HG03520 (cell line): Measurements from ENCODE around the gene PSMA1.
A peak's percentile ranks its signal among the peaks of the same experiment; 100 is the strongest.
"Not testable (repeated sequence)": the region's sequence is repeated elsewhere in the genome, so short reads cannot be mapped to it uniquely, and the experiment has no call there.

Experiments
- ATAC-seq: cut with Tn5 transposase; IDR thresholded peaks from one replicate; pipeline ENCODE4 v1.9.1; 2021; ENCODE audit warnings: mild to moderate bottlenecking, moderate library complexity; ENCODE audit not compliant: unreplicated experiment

Gene PSMA1

DNA sequence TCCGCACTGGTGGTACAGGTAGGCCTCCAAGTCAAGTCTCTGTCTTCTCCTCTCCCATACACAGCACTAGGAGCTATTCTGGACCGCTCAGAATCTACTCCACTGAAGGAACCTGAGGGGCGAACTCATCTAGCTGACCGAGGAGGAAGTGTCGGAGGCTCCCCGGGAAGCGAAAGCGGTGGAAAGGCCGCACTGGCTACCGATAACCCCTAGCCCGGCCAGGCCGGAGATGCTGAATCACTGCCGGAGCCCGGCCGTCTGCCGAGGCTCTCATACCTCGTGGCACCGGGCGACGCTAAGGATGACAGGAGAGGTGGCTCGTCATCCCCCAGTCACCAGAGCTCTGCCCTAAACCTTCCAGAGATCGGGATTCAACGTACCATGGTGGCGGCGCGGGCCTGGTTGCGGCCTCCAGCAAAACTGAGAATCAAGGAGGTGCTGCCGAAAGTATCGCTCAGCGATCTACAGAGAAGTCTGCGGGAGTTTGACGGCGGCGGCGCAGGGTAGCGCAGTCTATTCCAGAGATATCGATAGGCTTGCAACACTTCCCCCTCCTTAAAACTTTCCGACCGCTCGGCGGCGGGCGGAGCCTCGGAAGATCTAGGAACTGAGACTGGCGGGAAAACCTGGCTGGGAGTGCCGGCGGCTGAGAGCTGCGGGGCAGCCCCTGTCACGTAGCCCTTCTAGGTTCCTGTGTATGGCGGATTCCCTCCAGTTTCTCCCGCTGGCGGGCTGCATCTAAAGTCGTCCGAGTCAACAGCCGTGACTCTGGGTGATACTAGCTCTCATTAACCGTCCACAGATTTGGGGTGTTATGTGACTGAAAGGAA lies at the start of gene PSMA1:
Gene PSMA1 (minus strand): TSS at position 470 of the 830 bp plus-strand sequence. CDS start 87 bp downstream, at position 383.
- peak; percentile 91 for ATAC-seq

DNA sequence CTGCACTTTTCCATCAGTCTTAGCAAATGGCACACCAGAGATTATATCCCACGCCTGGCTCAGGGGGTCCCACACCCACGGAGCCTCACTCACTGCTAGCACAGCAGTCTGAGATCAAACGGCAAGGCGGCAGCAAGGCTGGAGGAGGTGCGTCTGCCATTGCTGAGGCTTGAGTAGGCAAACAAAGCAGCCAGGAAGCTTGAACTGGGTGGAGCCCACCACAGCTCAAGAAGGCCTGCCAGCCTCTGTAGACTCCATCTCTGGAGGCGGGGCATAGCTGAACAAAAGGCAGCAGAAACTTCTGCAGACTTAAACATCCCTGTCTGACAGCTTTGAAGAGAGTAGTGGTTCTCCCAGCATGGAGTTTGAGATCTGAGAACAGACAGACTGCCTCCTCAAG lies 49.3 kb upstream of the PSMA1 start:
- not testable (repeated sequence) for ATAC-seq

DNA sequence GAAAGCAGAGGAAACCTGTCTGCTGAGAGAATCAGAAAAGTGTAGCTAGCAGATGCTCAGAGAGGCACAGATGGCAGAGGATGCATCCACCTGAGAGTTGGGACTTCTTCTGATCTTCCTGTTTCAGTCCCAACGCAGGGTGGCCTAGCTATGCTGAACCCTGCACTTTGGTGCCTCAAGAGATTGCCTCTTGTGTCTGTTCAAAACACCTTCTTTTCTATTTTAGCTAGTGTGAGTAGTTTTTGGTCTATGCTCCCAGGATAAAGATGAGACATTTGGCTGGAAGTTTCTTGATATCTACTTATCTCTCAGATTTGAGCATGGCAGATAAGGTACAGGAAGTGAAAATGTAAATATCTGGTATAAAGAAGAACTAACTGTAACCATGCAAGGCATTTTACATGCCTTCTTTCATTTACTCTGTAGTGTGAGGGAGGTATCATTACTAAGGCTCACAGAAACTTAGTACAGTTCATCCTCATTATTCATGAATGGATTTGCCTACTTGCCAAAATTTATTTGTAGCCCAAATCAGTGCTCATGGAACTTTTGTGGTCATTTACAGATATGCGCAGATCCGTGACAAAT lies 47.0 kb upstream of the PSMA1 start:
- ATAC-seq: no peak

DNA sequence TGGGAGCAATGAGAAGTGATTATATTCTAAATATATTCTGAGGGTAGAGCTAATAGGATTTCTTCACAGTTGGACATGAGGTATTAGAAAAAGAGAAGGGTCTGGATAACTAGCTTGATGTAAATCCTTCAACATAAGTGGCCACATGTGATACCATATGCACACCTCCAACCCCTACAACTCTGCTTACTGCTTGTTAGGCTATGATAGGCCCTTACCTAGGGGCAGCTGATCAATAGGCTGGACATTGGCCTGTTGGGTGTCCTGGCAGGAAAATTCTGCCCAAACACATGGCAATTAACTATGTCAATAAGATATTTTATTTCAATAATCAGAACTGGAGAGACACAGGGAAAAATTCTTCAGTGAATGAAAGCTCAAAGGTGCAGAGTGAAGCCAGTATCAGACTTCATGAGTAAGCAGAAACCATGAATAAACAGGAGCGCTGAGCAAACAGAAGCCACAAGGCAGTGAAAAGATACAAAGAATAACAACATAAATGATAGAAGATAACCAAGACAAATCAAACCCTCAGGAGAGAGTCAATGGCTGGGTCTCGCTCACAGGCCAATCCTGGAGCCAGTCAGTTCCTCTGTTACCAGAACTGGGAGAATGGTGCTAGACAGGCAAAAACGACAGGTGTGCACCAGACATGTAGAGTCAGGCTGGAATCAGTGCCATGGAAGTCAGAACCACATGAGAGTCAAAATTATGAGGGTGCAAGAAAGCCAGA lies 46.3 kb upstream of the PSMA1 start:
- ATAC-seq: no peak

DNA sequence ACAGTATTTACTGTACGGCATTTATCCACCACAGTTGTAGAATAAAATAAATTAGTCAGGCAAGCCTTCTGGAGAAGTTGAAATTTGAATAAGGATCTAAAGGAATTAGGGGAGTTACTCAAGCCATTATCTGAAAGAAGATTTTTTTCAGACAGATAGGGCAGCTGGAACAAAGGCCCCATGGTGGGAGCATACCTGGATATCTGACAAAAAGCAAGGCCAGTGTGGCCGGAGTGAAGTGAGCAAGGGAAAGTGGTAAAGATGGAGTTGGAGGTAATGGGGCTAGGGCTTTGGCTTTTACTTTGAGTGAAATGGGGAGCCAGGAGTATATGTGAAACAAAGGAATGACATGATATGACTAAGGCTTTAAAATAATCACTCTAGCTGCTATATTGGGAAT lies 45.7 kb upstream of the PSMA1 start:
- no peak for ATAC-seq

DNA sequence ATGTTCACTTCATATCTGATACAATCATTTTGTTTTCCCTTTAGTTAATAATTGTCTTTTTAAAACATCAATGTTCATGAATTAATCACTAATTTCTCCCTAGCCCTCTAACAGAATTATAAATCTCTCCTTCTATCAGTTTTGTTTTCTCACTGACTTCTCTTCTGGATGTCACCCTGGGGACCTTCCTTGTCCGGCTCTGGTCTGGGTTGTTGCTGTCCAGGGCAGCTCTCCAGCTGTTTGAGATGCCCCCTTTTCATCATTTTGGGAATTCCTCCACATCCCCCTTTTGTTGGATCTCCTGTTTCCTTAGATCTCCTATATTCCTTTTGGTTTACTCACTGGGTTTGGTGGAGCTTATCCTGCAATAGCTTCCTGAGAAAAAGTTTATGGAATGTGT lies 35.6 kb upstream of the PSMA1 start:
- ATAC-seq: no peak

DNA sequence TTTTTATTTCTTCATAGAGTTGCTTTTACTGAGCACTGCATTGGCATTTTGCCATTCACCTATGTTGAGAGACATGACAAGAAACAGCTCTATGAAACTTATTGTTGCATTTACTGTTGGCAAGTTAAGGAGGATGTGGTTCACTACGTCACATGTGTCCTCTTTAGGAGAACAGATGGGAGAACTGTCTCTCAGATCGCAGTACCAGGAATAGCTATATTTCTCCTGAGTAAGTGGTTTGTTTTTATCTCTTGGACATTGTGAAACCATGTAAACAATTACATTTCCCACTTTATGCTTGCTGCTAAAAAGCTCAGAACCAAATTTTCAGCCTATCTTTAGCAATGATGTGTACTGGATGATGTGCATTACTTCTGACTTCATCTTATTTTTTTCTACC lies 34.8 kb upstream of the PSMA1 start:
- no peak for ATAC-seq

DNA sequence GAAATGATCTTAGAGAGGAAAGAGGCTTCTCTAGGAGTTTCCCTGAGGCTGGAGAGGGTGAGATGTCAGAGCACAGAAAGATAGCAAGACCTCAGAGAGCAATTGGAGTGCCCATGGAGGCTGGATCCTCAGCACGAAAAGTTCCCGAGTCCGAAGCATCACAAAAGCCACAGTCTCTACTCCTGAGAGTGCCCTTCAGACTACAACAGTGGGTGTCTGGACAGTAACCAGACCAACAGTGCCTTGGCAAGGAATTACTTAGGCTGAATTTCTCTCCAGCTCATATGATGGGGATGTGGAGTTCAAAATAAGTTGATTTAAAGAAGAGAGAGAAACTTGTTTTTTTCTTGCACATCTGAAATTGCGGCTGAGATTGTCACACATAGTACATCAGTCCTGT lies 31.9 kb upstream of the PSMA1 start:
- no peak for ATAC-seq

DNA sequence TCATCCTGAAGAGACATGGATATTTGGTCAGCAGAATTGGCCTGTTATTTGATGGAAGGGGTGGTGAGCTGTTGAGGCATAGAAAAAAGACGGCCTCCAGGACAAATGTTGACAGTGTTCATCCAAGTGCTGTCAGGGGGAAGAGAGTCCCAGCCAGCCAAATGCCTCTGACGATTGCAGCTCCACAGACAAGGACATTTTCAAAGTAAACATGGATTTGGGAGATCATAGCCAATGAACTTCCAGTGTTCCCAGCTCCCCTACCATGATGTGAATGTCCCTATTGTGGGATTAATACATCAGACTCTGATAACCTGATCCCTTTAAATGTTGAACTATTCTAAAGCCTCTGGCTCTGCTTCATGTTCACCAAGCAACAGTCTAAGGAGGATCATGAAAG lies 31.2 kb upstream of the PSMA1 start:
- ATAC-seq: no peak

DNA sequence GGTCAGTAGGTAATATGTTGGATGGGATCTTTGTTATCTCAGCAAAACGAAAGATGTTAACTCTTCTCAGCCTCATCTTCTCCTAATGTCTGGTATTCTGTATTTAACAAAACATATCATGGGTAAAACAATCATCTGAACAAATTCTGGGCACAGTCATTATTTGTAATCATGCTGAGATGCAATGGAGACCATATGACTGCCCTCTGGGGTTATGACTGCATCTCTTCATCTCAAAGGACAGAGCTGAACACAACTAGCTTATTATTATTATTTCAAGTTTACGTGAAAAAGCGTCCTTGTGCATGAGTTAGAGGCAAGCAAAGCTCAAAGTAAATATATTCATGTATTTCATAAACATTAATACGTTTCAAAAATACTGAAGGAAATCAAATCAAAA lies 29.7 kb upstream of the PSMA1 start:
- no peak for ATAC-seq

DNA sequence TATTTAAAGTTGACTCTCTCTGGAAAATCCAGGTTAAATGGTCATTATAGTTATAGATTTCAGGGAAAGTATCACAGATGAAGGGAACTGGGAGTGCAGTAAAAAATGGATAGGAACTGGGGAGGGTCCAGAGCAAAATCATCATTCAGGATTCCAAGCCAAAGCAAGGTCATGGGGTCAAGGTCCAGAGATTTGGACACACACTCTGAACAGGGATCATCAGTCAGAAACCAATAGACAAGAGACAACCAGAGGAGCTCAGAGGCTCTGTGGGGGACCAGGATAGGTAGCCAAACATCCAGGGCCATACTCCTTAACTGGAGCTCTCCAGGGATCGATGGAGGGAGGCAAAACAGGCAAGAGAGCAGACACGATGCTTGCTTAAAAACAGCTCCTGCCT lies 27.3 kb upstream of the PSMA1 start:
- no peak for ATAC-seq

DNA sequence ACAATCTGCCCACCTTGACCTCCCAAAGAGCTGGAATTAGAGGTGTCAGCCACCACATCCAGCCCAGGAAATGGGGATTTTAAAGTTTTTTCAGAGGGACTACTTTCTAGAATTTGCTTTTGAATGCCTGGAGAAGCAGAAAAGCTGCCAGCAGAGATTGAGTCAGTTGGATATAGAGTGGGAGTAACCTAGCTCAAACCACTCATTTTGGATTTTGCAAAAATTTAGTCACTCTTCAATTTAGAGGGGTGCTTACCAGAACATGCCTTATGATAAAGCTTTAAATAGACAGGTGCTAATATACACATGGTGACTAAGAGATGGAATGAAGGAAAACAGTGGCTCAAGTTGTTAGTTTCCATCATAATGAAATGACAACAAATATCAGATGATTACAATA lies 26.5 kb upstream of the PSMA1 start:
- ATAC-seq: no peak

DNA sequence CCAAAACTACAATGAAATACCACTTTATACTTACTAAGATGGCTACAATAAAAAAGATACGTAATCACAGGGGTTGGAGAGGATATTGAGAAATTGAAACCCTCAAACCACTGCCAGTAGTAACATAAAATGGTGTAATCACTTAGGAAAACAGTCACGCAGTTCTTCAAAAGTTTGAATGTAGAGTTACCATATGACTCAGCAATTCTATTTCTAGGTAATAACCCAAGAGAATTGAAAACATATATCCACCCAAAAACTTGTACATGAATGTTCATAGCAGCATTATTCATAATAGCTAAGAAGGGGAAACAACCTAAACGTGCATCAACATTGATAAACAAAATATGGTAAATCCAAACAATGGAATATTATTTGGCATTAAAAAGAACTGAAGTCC lies 24.4 kb upstream of the PSMA1 start:
- ATAC-seq: peak; percentile 82

DNA sequence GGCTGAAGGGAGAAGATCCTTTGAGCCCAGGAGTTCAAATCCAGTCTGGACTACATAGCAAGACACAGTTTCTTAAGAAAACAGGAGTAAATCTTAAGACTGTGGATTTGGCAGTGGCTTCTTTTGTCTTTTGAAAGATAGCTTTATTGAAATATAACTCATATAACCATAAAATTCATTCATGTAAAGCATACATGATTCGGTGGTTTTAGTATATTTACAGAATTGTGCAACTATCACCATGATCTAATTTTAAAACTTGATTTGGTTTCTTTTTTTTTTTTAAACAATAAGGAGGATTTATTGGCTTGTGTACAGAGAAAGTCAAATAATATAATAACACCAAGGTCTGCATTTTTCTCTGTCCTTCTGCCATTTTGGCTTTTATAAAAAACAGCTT lies 23.1 kb upstream of the PSMA1 start:
- no peak for ATAC-seq

DNA sequence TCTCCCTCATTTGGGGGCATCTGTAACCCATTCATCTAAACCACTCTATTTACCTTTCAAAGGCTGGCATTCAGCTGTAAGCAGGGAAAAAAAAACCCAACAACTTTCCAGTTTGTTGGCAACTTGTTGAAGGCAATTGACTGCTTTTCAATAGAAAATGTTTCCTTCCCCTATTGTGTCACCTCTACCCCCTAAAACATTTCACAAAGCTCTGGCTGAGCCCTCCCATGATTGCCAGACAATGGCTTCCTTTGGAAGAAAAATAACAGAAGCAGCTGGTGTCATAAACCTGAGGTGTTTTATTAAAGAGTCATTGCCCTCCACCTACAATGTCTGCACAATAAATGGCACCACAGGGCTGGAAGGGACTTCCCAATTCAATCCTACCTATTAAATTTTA lies 22.1 kb upstream of the PSMA1 start:
- no peak for ATAC-seq

DNA sequence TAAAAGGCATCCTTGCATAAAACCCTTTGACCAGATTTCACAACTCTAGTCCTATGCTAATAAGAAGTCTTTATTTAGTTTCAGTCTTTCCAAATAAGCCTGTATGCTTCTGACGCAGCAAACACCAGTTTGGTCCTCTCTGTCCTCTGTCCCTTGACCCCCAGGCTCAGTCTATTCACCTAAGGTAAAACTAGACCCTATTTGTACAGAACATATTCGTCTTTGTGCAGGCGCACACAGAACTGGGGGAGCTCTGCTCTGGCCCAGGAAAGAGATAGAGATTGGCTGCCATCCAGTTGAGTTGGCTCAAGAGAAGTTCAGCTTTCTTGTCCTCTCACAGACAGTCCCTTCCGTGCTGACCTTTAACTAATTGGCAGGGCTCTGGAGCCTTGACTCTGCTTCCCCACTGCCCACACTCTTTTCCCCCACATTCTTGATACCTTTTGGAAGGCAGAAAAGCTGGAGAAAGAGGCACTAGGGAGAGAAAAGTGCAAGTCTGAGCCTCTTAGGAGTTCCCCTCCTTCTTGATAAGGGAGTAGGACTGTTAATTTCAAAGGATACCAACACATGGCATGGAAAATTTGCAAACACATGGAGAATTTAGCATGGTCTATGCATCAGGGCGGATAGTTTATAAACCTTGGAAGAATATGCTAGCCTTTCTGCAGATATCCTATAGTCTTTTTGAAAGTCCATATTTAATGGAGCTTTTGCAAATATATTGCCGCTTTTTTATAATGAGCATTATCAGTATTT lies 21.2 kb upstream of the PSMA1 start:
- ATAC-seq: no peak

DNA sequence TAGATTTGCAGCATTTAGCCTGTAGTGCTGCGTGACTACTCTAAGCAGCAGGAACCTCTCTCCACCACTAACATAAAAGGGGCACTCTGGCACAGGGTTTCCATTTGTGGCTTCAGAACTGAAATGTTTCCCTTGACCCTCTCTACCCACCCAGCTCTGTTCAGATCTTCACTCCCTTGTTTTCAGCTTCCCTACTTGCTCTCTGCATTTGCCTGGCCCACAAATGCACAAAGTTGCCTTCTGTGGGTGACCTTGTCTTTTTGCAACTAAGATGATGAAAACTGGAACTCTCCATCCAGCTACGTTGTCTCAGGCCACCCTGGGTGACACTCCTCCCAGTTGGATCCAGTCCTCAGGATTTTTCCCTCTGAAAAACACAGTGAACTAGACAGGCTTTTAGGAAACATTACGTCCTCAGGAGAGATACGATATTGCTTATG lies 19.8 kb upstream of the PSMA1 start:
- ATAC-seq: no peak

DNA sequence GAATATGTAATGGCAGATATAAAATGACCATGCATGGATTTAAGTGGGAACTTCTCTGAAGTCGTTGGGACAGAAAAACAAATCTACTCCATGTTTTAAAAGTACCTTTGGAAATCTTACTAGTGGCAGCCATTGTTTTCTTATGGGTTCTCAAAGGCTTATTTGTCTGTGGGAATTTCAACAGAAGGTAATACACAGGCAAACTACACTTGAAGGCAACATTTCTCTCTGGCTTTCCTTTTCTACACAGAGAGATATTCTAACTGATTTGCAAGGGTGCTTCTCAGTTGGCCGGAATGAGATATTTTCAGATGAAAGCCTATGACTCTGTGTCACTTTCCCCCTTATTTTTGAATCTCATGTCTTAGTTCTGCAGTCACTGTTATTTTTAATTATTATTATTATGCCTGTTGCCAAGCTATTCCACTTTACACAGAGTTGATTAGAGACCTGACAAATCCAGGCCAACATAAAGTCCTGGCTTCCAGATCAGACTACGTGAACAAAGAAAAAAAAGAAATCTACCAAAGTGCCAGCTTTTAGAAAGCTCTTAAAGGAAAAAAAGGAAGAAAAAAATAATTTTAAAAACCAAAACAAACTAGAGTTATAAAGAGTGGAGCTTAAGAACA lies 18.9 kb upstream of the PSMA1 start:
- no peak for ATAC-seq

DNA sequence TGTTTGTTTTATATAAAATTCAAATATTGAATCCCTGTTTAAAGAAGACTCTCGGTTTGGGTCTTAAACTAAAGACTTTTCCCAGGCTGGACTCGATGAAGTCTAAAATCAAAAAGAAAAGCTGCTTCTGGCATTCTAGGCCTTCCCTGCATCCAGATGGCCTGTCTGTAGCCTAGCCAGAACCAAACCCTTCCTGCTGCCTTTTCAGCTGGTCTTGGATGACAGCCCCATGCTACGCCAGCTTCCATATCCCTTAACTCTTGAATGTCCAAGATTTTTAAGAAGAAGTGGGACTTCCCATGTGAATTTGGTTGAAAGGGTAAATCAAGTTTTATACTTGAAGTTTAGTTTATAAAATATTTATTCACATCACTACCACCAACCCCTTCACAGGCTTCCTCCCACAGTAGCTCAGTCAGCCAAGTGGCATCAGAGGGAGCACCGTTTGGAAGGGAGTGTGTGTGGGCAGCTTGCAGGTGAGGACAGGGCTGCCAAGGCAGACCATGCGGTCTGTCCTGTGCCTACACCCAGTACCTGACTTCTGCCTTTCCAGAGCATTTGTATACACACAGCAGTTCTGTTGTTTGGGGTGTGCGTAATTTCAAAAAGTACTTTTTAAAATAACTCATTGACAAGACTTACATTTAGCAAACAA lies 18.2 kb upstream of the PSMA1 start:
- no peak for ATAC-seq

DNA sequence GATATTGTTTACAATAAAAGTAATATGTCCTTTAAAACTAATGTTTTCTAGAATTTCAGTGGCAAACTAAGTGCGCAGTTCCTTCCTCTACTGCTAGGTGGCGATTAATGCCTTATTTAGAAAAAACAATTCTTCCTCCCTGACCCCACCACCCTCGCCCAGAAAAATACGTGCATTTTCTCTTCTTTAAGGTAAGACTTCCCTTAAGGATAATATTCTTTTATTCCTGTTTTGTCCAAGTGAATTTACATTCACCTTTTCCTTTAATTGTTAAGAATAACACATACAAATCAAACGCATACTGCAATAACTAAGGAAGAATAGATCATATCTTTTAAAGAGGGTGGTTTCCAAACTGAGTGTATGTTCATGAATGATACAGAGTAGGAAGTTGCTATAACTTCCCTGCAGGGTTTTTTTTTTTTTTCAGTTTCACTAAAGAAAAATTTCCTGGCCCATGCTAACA lies 17.0 kb upstream of the PSMA1 start:
- peak; percentile 60 for ATAC-seq
